GM12864 (cell line): ENCODE measurements around the gene SYCE3.

Experiments
- DNase-seq: peaks from one replicate; pipeline ENCODE4 v3.0.0-alpha.2; 2011; ENCODE audit warnings: low read depth
- H3K4me3 ChIP-seq: 2 replicates; pipeline ENCODE4 v1.5.1; 2011; ENCODE audit warnings: mild to moderate bottlenecking, low read depth, low read length, control low read depth
- CTCF ChIP-seq: IDR thresholded peaks from 2 replicates; pipeline ENCODE4 v1.5.1; 2011; ENCODE audit warnings: low read depth, mild to moderate bottlenecking, moderate library complexity, low read length, control low read depth, inconsistent platforms; ENCODE audit errors: missing control alignments

The SYCE3 gene

DNA sequence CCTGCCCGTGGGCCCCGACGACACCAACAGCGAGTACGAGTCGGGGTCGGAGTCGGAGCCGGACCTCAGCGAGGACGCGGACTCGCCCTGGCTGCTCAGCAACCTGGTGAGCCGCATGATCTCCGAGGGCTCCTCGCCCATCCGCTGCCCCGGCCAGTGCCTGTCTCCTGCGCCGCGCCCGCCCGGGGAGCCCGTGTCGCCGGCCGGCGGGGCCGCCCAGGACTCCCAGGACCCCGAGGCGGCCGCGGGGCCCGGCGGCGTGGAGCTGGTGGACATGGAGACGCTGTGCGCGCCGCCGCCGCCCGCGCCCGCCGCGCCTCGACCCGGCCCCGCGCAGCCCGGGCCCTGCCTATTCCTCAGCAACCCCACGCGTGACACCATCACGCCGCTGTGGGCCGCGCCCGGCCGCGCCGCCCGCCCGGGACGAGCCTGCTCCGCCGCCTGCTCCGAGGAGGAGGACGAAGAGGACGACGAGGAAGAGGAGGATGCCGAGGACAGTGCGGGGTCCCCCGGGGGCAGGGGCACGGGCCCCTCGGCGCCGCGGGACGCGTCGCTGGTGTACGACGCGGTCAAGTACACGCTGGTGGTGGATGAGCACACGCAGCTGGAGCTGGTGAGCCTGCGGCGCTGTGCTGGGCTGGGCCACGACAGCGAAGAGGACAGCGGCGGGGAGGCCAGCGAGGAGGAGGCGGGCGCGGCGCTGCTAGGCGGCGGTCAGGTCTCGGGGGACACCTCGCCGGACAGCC is 41.7 kb upstream of the SYCE3 start:
- no peak for DNase-seq
- no peak for TF ChIP-seq CTCF
- no peak overlapping the region for H3K4me3 ChIP-seq

DNA sequence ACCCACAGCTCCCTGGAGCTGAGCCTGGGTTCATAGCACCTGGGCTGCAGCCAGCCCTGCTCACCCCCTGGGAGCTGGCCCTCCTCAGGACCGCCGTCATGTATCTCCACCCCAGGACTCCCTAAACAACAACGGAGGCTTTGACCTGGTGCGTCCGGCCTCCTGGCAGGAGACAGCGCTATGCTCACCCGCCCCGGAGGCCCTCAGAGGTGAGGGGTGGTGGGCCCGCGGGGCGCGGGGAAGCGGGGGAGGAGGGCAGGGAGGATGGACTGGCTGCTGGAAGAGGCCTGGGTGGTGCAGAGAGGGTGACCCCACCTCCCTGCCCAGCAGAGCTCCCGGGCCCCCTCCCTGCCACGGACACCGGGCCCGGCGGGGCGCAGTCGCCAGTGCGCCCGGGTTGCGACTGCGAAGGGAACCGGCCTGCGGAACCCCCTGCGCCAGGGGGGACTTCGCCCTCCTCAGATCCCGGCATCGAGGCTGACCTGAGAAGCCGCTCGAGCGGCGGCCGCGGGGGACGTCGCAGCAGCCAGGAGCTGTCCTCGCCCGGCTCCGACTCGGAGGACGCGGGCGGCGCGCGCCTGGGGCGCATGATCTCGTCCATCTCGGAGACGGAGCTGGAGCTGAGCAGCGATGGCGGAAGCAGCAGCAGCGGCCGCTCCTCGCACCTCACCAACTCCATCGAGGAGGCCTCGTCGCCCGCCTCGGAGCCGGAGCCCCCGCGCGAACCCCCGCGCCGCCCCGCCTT is 41.0 kb upstream of the SYCE3 start:
- DNase-seq: no peak
- H3K4me3 ChIP-seq: no peak overlapping the region
- TF ChIP-seq CTCF: no peak

DNA sequence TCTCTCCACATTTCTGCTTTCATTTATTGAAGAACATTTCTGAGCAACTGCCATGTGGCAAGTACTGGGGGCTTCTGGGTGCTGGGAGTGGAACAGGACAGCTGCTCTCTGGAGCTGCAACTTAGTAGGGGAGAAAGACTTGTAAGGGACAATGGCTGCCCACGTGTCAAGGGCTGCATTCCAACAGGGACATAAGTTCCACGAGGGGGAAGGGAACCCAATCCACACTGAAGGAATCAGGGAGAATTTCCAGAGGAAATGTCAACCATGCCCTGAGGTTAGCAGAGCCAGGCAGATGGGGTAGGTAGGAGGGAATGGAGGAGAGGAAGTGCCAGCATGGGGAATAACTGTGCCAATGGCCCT is 39.6 kb upstream of the SYCE3 start:
- no peak for TF ChIP-seq CTCF
- no peak for DNase-seq
- H3K4me3 ChIP-seq: no peak overlapping the region

- DNase-seq: no peak
- no peak for TF ChIP-seq CTCF
Observed at GRCh38 chr22:50601669-50602337, 39.1 kb upstream of the SYCE3 start.

DNA sequence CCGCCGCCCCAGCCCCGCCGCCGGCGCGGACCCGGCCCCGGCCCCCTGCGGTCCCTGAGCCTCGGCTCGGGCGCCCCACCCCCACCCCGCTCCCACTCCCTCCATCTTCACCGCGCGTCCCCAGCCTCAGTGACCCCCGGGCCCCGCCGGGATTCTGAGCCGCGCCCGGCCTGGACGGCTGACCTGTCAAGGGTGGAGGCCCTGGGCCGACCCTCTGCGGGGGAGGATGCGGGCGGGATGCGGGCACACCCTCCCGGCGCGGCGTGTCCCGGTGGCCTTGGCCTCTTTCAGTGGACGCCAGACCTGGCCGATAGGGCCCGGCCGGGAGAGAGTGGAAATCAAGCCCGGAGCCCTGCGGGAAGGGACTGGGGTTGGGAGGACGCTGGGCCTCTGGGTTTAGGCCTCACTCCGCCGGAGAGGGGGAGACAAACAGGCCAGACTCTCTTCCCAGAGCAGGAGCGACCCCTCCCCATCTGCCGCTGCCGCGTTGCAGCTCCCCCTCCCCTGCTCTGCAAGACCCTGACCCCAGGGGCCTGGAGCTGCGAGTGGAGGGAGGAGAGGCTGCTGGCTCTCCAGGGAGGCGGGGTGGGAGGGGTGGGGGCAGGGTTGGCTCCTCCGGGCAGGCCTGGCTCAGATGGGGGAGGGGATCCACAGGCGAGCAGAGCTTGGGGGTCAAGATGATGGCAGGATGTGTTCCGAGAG is 38.4 kb upstream of the SYCE3 start:
- no peak for TF ChIP-seq CTCF
- H3K4me3 ChIP-seq: no peak overlapping the region
- no peak for DNase-seq

More at GRCh38 chr22:50601669-50602337, 39.1 kb upstream of the SYCE3 start:
- no peak overlapping the region for H3K4me3 ChIP-seq

DNA sequence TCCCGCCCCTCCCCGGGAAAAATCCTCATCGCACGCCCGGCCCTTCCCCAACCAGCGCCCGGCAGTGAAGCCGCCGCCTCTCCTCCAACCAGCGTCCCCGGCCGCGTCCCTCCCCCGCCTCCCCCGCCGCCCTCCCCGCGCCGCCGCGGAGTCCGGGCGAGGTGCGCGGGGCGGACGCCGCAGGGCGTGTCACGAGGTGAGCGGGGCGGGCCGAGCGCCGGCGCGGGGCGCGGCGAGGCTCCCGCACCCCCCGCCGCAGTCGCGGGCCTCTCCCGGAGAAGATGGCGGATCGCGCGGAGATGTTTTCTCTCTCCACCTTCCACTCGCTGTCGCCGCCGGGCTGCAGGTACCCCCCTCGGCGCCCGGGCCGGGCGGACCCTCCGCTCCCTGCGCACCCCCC is 37.8 kb upstream of the SYCE3 start, which contains the start of gene MAPK8IP2:
Gene MAPK8IP2, plus strand, starts transcription at position 256 of the 400 bp plus-strand sequence. Its CDS starts 26 bp downstream, at position 282.
- TF ChIP-seq CTCF: no peak
- DNase-seq: no peak
- H3K4me3 ChIP-seq: no peak within 1 kb of the TSS; the same call in 1 of the 2 replicates
